GM19463 (cell line): ENCODE measurements around the gene EPB41.
"Not testable (repeated sequence)": the region's sequence is repeated elsewhere in the genome, so short reads cannot be mapped to it uniquely, and the experiment has no call there.

Source experiments
- ATAC-seq: cut with Tn5 transposase; IDR thresholded peaks from one replicate; pipeline ENCODE4 v1.9.1; 2021; ENCODE audit warnings: mild to moderate bottlenecking, moderate library complexity; ENCODE audit not compliant: unreplicated experiment

EPB41 gene

DNA sequence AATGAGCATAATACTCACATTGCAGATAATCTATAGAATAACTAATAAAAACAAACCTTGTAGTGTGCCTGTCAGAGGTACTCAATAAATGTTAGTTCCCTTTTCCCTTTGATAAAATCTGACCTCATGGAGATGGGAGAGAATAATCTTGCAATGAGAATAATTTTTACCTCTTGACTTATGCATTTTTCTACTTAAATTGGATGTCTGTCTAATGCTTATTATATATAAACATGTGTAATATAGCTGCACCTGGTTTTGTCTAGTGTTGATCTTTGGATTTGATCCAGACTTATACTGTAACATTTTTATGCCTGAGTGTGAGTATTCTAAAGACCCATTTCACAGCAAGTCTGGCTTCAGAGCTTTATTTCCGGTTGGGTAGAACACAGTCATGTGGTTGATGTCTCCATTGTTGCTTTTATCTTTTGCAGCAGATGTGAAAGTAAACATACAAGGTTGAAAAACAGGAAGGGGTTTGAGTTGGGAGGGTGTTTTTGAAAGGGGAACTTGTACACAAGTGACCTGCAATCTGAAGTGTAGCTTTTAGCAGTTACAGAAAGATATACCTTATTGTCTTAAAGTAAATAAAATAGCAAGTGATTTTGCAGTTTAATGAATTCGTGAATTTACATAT is 12.4 kb downstream of the EPB41 start:
- peak; percentile 66 for ATAC-seq

DNA sequence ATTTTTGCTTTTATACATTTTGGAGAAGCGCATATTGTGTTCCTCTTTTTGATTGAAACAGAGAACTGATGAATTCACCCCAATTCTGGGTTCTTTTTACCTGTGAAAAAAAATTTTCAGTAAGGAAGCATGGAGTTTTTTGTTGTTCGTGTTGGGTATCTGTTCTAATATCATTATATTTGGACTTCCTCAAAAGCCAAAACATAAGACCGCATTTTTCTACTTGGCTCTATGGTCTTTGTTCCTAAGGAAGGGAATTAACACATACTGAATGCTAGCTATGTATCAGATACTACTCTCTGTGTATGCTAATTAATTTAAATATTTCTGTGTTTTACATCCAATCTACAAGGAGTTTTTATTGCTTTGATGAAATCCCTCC is 12.9 kb downstream of the EPB41 start:
- ATAC-seq = no peak

DNA sequence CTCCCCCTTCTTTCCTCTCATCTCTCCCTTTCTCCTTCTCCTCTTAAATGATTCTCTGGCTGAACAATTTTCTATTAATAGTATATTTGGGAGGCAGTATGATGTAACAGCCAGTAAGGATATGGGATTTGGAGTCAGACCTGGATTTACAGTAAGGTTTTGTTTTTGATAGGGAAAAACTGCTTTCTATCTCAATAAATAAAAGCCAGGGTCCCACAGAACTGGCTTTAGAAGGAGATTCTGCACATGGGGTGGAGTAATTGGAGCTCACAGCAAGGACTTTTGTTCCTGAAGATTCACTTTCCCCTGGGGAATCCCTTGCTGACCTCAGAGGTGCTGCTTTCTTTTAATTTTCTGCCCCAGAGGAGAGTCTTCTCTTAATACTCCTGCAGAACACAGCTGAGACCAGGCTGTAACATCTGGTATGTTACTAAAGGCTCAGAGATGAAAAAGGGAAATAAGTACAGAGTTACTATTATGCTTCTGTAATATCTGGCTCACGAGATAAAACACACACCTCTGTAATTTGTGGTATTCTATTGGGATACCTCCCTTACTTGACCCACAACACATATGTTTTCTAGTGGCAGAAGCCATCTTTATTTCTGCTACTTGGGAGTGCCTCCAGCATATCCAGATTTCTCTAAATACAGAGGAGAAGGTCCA is 13.4 kb downstream of the EPB41 start:
- ATAC-seq = no peak

DNA sequence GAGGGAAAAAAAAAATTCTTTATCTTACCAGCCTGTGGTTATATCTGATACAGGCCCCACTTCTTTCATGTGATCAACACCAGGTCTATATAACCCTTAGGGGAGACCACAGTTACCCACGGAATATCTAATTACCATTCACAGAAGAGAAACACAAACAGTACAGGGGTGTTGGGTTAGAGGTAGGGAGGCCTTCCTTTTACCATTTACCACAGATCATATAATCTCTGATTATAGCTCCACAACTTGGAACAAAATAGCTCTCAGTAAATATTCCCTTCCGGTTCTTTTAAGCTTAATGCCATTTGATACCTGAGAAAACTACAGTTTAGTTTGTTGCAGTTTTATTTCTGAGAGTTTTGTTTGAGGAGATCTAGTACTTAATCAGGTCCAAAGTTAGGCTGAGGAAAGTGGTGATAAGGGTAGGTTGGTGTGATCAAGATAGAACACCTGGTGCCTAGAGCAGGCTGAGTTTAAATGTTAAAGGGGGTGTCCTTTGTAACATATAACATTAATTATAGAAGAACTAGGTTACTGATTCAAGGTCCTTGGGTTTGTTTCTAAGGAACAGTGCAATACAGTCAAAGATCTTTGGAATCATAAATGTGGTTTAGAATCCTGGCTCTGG is 14.1 kb downstream of the EPB41 start:
- ATAC-seq = no peak

DNA sequence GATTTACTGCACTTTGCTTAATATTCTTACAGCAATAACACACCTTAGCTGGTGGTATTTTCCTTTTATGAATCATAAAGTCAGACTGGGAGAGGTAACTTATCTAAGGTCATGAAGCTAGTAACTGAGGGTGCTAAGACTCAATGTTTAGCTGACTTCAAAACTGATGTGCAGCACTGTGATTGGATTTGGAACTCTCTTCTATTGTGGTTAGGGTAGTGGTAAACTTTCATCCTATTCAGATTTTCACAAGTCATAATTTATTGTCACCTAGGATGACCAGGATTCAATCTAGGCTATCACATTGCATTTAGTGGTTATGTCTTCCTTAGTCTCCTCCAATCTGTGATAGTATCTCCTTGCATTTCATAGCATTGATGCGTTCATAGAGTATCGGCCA is 18.9 kb downstream of the EPB41 start:
- no peak for ATAC-seq

DNA sequence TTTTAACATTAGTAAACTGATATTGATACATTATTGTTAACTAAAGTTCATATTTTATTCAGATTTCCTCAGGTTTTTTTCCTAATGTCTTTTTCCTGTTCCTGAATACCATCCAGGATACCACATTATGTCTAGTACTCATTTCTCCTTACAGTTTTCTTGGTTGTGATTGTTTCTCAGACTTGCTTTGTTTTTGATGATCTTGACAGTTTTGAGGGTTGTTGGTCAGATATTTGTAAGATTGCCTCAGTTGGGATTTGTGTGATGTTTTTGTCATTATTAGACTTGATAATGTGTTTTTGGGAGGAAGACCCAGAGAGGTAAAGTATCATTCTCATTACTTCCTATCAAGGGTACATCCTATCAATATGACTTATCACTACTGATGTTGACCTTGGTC is 19.5 kb downstream of the EPB41 start:
- no peak for ATAC-seq

DNA sequence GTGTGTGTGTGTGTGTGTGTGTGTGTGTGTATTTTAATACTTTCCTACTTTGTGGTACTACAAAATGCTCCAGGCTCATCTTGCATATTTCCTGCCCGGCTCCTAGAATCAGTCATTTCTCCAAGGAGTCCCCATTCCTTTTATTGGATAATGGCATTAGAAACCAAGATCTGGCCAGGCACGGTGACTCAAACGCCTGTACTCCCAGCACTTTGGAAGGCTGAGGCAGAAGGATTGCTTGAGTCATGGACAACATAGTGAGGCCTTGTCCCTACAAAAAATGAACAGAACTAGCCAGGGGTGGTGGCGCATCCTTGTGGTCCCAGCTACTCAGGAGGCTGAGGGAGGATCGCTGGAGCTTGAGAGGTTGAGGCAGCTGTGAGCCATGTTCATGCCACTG is 20.3 kb downstream of the EPB41 start:
- ATAC-seq = no peak

DNA sequence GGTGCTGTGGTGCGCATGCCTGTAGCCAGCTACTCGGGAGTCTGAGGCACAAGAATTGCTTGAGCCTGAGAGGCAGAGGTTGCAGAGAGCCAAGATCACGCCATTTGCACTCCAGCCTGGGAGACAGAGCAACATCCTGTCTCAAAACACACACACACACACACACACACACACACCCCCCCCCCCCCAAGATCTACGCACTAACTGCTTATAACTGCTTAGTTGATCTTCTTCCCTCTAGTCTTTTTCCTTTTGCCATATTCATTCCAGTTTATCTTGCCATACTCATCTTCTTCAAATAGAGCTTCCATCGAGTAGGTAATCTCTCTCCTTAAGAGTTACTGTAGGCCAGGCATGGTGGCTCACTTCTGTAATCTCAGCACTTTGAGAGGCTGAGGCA is 20.9 kb downstream of the EPB41 start:
- ATAC-seq = no peak

DNA sequence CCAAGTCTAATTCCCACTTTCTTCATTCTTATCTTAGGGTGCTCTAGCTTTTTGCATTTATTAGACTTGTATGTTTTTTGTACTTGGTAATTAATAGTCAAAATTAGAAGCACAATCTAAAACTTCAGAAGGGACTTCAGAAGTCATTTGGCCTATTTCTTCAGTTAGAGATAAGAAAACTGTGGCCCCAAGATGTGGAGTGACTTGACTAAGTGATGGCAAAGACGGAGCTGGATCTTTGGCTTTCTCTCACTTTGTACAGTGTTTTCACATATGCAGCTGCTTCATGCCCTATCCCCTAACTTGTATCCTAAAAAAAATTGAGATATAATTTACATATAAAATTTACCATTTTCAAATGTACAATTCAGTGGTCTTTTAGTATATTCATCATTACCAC is 21.7 kb downstream of the EPB41 start:
- no peak for ATAC-seq

DNA sequence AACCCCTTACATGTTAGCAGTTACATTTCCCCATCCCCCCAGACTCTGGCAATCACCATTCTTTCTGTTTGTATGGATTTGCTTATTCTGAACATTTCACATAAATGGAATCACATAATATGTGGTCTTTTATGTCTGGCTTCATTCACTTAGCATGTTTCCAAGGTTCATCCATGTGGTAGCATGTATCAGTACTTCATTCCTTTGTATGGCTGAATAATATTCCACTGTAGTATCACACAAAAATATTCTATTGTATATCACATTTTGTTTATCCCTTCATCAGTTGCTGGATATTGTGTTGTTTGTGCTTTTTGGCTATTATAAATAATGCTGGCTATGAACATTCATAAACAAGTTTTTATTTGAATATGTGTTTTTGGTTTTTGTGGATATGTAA is 22.2 kb downstream of the EPB41 start:
- ATAC-seq = no peak

DNA sequence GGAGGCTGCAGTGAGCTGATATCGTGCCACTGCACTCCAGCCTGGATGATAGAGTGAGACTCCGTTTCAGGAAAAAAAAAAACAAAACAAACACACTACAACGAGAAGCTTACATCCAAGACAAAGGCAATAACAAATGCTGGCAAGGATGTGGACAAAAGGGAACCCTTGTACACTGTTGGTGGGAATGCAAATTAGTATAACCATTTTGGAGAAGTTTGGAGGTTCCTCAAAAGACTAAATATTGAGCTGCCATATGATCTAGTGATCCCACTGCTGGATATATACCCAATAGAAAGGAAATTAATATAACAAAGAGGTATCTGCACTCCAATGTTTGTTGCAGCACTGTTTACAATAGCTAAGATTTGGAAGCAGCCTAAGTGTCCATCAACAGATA is 29.2 kb downstream of the EPB41 start:
- not testable (repeated sequence) for ATAC-seq

DNA sequence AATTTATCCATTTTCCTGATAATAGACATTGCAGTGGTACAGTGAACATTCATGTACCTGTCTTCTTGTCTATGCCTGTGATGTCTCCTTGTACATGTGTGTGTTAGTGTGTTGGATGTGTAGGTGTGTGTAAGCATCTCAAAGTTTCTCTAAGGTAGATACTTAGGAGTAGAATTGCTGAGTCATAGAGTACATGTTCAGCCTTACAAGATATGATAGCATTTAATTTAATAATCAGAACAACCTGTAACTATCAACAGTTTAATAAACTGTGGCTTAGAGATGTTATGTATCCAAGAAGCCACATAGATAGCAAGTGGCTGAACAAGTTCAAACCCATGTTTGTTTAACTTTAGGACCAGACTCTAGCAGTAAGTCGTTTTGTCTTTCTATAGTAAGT is 35.6 kb downstream of the EPB41 start:
- no peak for ATAC-seq

DNA sequence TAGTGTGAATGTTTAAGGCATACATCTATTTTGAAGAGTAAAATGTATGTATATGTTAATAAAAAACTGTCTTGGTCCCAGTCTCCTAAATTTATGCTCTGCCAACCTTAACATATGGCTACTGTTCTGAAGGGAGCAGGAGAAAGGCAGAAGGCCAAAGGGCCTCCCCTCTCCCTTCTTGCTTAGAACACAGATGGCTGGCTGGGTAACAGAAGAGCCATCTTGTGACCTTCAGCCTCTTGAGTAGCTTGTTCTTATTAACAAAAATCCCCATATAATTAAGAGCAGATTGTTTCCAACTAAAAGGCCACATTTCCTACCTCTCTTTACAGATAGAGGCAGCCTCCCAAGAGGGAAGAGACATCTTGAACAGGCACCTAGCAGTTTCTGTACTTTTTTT is 36.1 kb downstream of the EPB41 start:
- no peak for ATAC-seq

DNA sequence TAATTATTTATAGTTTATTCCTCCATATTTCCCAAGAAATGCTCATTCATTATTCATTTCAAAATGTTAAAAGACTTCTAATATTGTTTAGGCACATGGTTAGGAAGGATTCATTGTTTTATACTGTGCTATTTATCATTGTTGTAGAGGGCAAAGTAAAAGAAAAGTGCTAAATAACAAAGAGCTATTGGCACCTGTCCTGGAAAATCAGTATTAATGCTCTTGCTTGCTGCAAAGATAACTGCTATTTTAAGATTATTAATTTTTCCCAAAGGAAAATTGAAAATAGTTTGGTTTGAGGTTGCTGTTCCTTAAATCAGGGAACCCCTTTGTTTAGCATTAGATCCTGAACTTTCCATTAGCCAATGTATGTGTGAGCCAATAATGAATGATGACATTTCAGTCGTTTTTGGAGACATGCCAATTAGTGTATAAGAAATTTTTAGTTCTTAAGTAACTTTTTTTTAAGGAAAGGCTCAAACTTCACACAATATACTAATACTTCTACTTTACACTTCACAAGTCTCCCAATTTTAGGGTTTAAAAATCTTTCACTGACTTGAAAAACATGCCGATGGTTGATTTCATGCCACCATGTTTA is 39.9 kb downstream of the EPB41 start:
- no peak for ATAC-seq

DNA sequence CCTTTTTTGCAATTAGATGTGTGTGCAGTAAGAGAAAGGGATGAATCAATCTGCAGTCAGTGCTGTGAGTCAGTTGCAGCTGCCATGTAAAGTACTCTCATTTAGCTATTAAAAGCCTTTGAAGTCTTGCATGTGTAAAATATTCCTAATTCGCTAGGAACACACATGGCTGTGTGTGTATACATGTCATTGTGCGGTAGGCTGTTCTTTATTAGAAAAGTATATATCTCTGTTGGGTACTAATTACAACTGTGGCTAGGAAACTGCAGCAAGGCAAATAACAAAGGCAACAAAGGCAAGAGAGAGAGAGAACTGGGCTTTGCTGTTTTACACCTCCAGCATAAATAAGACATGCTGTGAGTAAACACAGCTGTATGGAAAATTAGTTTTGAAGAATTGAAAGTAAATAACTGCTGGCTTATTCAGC is 41.7 kb downstream of the EPB41 start:
- ATAC-seq = no peak

DNA sequence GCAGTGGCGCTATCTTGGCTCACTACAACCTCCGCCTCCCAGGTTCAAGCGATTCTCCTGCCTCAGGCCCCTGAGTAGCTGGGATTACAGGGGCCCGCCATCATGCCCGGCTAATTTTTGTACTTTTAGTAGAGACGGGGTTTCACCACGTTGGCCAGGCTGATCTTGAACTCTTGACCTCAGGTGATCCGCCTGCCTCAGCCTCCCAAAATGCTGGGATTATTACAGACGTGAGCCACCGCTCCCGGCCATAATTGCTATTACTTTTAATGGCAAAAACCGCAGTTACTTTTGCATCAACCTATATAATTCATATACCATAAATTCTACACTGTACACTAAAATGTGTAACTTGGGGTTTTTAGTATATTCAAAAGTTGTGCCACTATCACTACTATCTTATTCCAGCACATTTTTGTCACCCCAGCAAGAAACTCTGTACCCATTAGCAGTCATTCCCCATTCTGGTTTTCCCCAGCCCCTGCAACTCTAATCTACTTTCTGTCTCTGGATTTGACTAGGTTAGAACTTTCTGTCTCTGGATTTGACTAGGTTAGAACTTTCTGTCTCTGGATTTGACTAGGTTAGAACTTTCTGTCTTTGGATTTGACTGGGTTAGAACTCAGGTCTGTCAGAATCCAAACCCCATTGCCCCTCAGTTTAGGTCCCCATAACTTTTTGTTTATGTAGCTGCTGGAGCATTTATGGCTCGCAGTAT is 47.9 kb downstream of the EPB41 start:
- not testable (repeated sequence) for ATAC-seq

DNA sequence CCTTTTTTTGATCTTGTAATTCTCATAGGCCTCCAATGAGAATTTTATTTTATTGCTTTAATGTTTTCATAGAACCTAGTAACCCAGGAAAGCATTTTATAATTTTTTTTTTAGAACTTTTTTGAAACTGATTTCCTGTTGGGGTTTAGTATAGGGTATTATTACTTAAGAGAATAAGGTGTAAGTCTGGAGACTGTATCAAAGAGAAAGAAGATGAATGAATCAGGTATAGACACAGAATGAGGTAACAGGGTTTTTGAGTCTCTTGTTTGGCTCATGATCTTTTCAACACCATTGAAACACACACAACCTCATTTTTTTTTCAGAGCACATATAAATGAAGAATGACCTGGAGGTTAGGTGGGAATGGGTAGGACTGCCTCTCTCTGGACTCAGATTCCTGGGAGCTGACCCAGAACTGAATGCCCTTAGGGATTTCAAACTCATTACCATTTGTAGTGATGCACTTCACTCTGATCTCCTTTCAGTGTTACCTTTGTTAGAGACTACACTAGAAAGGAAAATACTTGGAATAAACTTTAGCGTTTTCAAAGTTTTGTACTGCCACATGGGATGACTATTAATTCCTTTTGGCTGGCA is 51.0 kb downstream of the EPB41 start:
- ATAC-seq = no peak

DNA sequence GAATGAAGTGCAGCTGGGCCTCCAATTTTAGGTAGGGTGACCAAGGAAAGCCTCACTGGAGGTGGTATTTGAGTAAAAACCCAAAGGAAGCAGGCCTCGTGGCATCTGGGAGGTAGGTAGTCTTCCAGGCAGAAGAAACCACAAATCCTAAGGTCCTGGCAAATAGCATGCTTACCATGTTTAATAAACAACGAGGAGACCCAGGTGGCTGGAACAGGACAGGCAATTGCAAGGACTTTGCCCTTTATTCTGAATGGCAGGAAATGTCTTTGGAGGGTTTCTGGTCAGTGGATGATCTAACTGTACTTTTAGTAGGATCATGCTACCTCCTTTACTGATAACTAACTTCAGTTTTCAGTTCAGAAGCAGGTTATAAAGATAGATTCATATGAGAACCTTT is 52.2 kb downstream of the EPB41 start:
- ATAC-seq = no peak

DNA sequence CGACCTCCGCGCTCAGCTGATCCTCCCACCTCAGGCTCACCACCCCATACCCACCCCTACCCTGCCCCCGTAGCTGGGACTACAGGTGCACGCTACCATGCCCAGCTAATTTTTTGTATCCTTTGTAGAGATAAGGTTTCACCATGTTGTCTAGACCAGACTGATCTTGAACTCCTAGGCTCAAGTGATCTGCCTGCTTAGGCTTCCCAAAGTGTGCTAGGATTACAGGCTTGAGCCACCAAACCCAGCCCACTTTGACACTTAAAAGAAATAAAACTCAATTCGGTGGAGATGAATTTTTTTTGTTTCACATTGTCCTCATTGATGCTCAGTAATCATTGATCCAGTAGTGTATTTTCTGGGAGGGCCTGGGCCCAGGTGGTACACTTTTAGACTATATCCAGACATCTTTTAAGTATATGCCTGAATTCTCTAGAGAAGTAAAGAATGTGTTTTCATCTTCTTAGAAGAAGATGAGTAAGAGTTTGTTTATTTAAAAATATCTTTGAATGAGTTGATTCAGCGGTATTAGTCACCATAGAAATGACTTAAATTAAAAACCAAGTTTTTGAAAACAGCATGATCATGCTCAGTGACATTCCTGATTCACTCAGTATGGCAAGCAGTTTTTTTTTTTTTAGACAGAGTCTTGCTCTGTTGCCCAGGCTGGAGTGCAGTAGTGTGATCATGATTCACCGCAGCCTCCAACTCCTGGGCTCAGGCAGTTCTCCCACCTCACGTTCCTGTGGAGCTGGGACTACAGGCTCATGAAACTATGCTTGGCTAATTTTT is 57.8 kb downstream of the EPB41 start:
- no peak for ATAC-seq
